Transverse colon (tissue), 4 donors: ENCODE results near the gene RGL4. TPM values are rescaled to one million over a fixed set of nuclear protein-coding genes. Genes with fewer than 3 reads are reported as not detected.

Source experiments
- DNase-seq: peaks from one replicate; pipeline ENCODE4 v3.0.0-alpha.2; 2019
- H3K27ac ChIP-seq, 4 donors: fragments of 200-600 bp; sonication (generic); 2 replicates each; pipeline ENCODE4 v1.5.1; 2016 to 2018; ENCODE audit warnings: inconsistent platforms in 4 of 4
- H3K27me3 ChIP-seq: fragments of 200-600 bp; sonication (generic); 2 replicates; pipeline ENCODE4 v1.5.1; 2017; ENCODE audit warnings: inconsistent platforms
- H3K36me3 ChIP-seq, 4 donors: fragments of 200-600 bp; sonication (generic); 2 replicates each; pipeline ENCODE4 v1.5.1; 2017 to 2019; ENCODE audit warnings: inconsistent platforms in 4 of 4
- H3K4me1 ChIP-seq, 4 donors: fragments of 200-600 bp; sonication (generic); 2 replicates each; pipeline ENCODE4 v1.5.1; 2017 to 2020; ENCODE audit warnings: inconsistent platforms in 4 of 4
- H3K4me3 ChIP-seq, 4 donors: fragments of 200-600 bp; sonication (generic); 1 replicate in 1 of 4; 2 replicates in 3 of 4; pipeline versions ENCODE4 v1.5.1 to v1.6.1; 2017 to 2019; ENCODE audit warnings: inconsistent platforms in 4 of 4
- H3K9me3 ChIP-seq, 2 donors: fragments of 200-600 bp; sonication (generic); 2 replicates each; pipeline ENCODE4 v1.5.1; 2017 to 2019; ENCODE audit warnings: inconsistent platforms in 2 of 2
- CTCF ChIP-seq, 5 experiments: fragments of 200-600 bp in 3 of 5; fragments of 450-650 bp in 2 of 5; sonication (generic) in 3 of 5; IDR thresholded peaks; 1 replicate in 2 of 5; 2 replicates in 3 of 5; pipeline ENCODE4 v1.5.1; 2016 to 2017; ENCODE audit warnings: antibody characterized with exemption in 5 of 5, inconsistent platforms in 3 of 5, mild to moderate bottlenecking in 2 of 5, moderate library complexity in 1 of 5
- EP300 ChIP-seq: sonication (generic); formaldehyde crosslinking; IDR thresholded peaks from one replicate; pipeline ENCODE4 v1.6.1; 2017; ENCODE audit warnings: antibody characterized with exemption, low read depth
- POLR2A ChIP-seq: fragments of 450-650 bp; IDR thresholded peaks from one replicate; pipeline ENCODE4 v1.6.1; 2016; ENCODE audit warnings: antibody characterized with exemption, mild to moderate bottlenecking, moderate library complexity
- POLR2AphosphoS5 ChIP-seq, 3 donors: sonication (generic); formaldehyde crosslinking; IDR thresholded peaks; one replicate each; pipeline ENCODE4 v1.6.1; 2016; ENCODE audit warnings: antibody characterized with exemption in 3 of 3
- WGBS, 2 donors: methylation state at CpG; one replicate each; pipeline ENCODE4 v1.1.5; 2018; ENCODE audit warnings: low coverage in 1 of 2; 5-methylcytosine and 5-hydroxymethylcytosine counted together
- in situ Hi-C, 4 donors: fragments of 200-750 bp; cut with MboI; loops; one replicate each; pipeline versions ENCODE4 v1.15.0 to v1.15.1; 2017; ENCODE audit warnings: low sequenced_read_pairs in 3 of 4, low pct_ligation_motif_present in 1 of 4, low pct_unique_long_range_greater_than_20kb in 1 of 4
- intact Hi-C: fragments of 100-400 bp; cut with DNase I; formaldehyde crosslinking; loops from one replicate; pipeline ENCODE4 v1.15.1; 2023; ENCODE audit warnings: low total_unique reads
- total RNA-seq, 4 donors: library from RNA; depleted of rRNA; stranded (reverse); fragments of >200 nt; gene quantifications; one replicate each; pipeline ENCODE4 v1.1.0, GENCODE V29; 2016

RGL4 gene
- total RNA-seq, 4 donors from 2014 or later, result 0.82 to 1.1 TPM; not detected in 2

GRCh38 chr22:23737696-23738095, 46.9 kb downstream of the RGL4 start:
- Histone ChIP-seq H3K4me3 (no peak overlapping the region), H3K27ac (no peak overlapping the region), H3K36me3 (no peaks in the 10 kb centered on the region), H3K9me3 (no peaks in the 10 kb centered on the region), H3K27me3 (no peaks in the 10 kb centered on the region), H3K4me1 (no peaks in the 10 kb centered on the region)
- no peak for DNase-seq
- TF ChIP-seq POLR2A (no peak), EP300 (no peak), POLR2AphosphoS5 (IDR thresholded peaks at IDR 0.05) (no peak), CTCF (IDR thresholded peaks at IDR 0.05) (no peak)
- in situ Hi-C loops (no loop called here), intact Hi-C loops (no loop called here)

GRCh38 chr22:23742505-23743264, 51.9 kb downstream of the RGL4 start:
- WGBS, 2 donors, result 80 to 83% methylated on average over 2 to 7 of the region's 7 CpGs
- H3K27ac ChIP-seq, result no peak overlapping the region
- in situ Hi-C loops, result no loop called here

GRCh38 chr22:23743303-23743705, 52.5 kb downstream of the RGL4 start:
- TF ChIP-seq EP300, result no peak
- TF ChIP-seq CTCF (IDR thresholded peaks at IDR 0.05), result no peak
- intact Hi-C loops (no loop called here), in situ Hi-C loops (no loop called here)
- Histone ChIP-seq H3K27me3 (no peaks in the 10 kb centered on the region), H3K9me3 (no peaks in the 10 kb centered on the region), H3K27ac (no peak overlapping the region), H3K4me1 (no peaks in the 10 kb centered on the region), H3K4me3 (no peak overlapping the region), H3K36me3 (peaks cover 0 to 14% (median 0%) of the 10 kb centered on the region in 4 donors)
- 77% methylated on average over 2 of the region's 2 CpGs; no CpG with 5 or more reads in 1 of the 2 donors for WGBS, 2 donors
- no peak for DNase-seq

More at GRCh38 chr22:23742505-23743264, 51.9 kb downstream of the RGL4 start:
- no peaks in the 10 kb centered on the region for H3K9me3 ChIP-seq
- H3K36me3 ChIP-seq, result peaks cover 0 to 14% (median 0%) of the 10 kb centered on the region in 4 donors
- TF ChIP-seq POLR2A, result no peak
- TF ChIP-seq EP300, result no peak
- TF ChIP-seq CTCF (IDR thresholded peaks at IDR 0.05), result no peak
- TF ChIP-seq POLR2AphosphoS5 (IDR thresholded peaks at IDR 0.05), result no peak
- no peaks in the 10 kb centered on the region for H3K27me3 ChIP-seq
- intact Hi-C loops, result no loop called here
- no peak for DNase-seq
- no peaks in the 10 kb centered on the region for H3K4me1 ChIP-seq
- no peak overlapping the region for H3K4me3 ChIP-seq

- DNase-seq, result no peak
- 98 to 100% methylated on average over 3 to 12 of the region's 13 CpGs for WGBS, 2 donors
- intact Hi-C loops, result no loop called here
- no peak for TF ChIP-seq EP300
- TF ChIP-seq POLR2AphosphoS5 (IDR thresholded peaks at IDR 0.05), result no peak
- no peak for TF ChIP-seq CTCF (IDR thresholded peaks at IDR 0.05)
- TF ChIP-seq POLR2A, result no peak
- Histone ChIP-seq H3K27me3 (no peaks in the 10 kb centered on the region), H3K4me1 (no peaks in the 10 kb centered on the region), H3K36me3 (peaks cover 0 to 14% (median 0%) of the 10 kb centered on the region in 4 donors), H3K27ac (no peak overlapping the region), H3K4me3 (no peak overlapping the region), H3K9me3 (no peaks in the 10 kb centered on the region)
- in situ Hi-C loops, result no loop called here
Measured at GRCh38 chr22:23744001-23744400, 53.2 kb downstream of the RGL4 start.
